ENCODE measurements around the gene GGA1. TPM values are rescaled to one million over a fixed set of nuclear protein-coding genes. Genes with fewer than 3 reads are reported as not detected.

The GGA1 gene
- total and polyA plus RNA-seq, 9 of the 15 experiments (the other 6 are each of a cell fraction or from before 2014, with no cell fraction given), result 1.5 to 69.5 (median 31.6) TPM

DNA sequence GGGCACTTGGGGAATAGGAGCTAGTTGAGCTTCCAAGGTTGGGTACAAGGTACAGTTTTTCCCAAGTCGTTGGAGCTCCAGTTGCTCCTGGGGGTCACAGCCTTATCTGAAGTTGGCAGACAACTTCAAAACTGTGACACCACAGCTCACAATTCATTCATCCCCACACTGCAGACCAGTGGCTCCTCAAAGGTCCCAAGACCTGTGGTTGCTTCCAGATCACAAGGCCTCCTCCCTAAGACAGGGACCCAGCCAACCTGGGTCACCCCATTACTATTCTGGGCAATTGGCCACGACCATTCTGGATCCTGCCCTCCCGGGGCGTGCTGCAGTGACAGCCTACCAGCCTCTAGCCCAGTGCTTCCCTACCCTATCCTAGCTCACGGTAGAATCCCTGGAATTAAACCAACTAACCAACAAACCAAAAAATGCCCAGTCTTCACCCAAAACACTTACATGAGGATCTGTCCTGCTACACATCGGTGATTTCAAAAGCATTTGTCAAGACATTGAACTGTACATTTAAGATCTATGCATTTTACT, 49.0 kb downstream of the GGA1 start (continued):
- TF ChIP-seq, protein P1, sequence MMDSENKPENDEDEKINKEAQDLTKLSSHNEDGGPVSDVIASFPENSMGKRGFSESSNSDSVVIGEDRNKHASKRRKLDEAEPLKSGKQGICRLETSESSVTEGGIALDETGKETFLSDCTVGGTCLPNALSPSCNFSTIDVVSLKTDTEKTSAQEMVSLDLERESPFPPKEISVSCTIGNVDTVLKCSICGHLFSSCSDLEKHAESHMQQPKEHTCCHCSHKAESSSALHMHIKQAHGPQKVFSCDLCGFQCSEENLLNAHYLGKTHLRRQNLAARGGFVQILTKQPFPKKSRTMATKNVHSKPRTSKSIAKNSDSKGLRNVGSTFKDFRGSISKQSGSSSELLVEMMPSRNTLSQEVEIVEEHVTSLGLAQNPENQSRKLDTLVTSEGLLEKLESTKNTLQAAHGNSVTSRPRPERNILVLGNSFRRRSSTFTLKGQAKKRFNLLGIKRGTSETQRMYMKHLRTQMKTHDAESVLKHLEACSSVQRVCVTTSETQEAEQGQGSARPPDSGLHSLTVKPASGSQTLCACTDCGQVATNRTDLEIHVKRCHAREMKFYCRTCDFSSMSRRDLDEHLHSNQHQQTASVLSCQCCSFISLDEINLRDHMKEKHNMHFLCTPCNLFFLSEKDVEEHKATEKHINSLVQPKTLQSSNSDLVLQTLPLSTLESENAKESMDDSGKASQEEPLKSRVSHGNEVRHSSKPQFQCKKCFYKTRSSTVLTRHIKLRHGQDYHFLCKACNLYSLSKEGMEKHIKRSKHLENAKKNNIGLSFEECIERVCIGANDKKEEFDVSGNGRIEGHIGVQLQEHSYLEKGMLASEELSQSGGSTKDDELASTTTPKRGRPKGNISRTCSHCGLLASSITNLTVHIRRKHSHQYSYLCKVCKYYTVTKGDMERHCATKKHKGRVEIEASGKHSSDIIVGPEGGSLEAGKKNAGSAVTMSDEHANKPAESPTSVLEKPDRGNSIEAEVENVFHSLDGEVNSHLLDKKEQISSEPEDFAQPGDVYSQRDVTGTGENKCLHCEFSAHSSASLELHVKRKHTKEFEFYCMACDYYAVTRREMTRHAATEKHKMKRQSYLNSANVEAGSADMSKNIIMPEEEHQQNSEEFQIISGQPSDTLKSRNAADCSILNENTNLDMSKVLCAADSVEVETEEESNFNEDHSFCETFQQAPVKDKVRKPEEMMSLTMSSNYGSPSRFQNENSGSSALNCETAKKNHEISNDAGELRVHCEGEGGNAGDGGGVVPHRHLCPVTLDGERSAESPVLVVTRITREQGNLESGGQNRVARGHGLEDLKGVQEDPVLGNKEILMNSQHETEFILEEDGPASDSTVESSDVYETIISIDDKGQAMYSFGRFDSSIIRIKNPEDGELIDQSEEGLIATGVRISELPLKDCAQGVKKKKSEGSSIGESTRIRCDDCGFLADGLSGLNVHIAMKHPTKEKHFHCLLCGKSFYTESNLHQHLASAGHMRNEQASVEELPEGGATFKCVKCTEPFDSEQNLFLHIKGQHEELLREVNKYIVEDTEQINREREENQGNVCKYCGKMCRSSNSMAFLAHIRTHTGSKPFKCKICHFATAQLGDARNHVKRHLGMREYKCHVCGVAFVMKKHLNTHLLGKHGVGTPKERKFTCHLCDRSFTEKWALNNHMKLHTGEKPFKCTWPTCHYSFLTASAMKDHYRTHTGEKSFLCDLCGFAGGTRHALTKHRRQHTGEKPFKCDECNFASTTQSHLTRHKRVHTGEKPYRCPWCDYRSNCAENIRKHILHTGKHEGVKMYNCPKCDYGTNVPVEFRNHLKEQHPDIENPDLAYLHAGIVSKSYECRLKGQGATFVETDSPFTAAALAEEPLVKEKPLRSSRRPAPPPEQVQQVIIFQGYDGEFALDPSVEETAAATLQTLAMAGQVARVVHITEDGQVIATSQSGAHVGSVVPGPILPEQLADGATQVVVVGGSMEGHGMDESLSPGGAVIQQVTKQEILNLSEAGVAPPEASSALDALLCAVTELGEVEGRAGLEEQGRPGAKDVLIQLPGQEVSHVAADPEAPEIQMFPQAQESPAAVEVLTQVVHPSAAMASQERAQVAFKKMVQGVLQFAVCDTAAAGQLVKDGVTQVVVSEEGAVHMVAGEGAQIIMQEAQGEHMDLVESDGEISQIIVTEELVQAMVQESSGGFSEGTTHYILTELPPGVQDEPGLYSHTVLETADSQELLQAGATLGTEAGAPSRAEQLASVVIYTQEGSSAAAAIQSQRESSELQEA (IDR thresholded peaks at IDR 0.05; ENCODE audit: low read depth), result no peak
- TF ChIP-seq, protein P2, sequence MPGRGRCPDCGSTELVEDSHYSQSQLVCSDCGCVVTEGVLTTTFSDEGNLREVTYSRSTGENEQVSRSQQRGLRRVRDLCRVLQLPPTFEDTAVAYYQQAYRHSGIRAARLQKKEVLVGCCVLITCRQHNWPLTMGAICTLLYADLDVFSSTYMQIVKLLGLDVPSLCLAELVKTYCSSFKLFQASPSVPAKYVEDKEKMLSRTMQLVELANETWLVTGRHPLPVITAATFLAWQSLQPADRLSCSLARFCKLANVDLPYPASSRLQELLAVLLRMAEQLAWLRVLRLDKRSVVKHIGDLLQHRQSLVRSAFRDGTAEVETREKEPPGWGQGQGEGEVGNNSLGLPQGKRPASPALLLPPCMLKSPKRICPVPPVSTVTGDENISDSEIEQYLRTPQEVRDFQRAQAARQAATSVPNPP (IDR thresholded peaks at IDR 0.05; ENCODE audit: borderline replicate concordance, insufficient read depth, insufficient read length), result no peak
- TF ChIP-seq ZNF184 (CRISPR knock-in tag; IDR thresholded peaks at IDR 0.05), result no peak
- 0 out of 2 replicates have a peak, but pooled peaks have one; percentile 30 for TF ChIP-seq GABPB1 (CRISPR knock-in tag; IDR thresholded peaks at IDR 0.05)
- TF ChIP-seq, protein P3, sequence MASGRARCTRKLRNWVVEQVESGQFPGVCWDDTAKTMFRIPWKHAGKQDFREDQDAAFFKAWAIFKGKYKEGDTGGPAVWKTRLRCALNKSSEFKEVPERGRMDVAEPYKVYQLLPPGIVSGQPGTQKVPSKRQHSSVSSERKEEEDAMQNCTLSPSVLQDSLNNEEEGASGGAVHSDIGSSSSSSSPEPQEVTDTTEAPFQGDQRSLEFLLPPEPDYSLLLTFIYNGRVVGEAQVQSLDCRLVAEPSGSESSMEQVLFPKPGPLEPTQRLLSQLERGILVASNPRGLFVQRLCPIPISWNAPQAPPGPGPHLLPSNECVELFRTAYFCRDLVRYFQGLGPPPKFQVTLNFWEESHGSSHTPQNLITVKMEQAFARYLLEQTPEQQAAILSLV (tag; IDR thresholded peaks at IDR 0.05), result no peak
- TF ChIP-seq TRIM24 (IDR thresholded peaks at IDR 0.05), result no peak
- no peak for TF ChIP-seq ZNF77 (CRISPR knock-in tag; IDR thresholded peaks at IDR 0.05)
- TF ChIP-seq IRF2 (CRISPR knock-in tag; IDR thresholded peaks at IDR 0.05), result no peak
- TF ChIP-seq ATF4 (CRISPR knock-in tag; IDR thresholded peaks at IDR 0.05), result no peak
- no peak for TF ChIP-seq ZNF561 (CRISPR knock-in tag; conservative IDR thresholded peaks at IDR 0.05)
- TF ChIP-seq TSC22D4 (tag; IDR thresholded peaks at IDR 0.05), result no peak
- TF ChIP-seq BRF1 (IDR thresholded peaks at IDR 0.05; ENCODE audit: borderline replicate concordance, extremely low read depth, insufficient read length), result no peak
- no peak for TF ChIP-seq FOXA3 (CRISPR knock-in tag; conservative IDR thresholded peaks at IDR 0.05 in 1 of 2, IDR thresholded peaks at IDR 0.05 in 1 of 2)
- no peak for TF ChIP-seq ZBTB12 (CRISPR knock-in tag; IDR thresholded peaks at IDR 0.05)
- peak; percentile 79 for TF ChIP-seq POLR2A (conservative IDR thresholded peaks at IDR 0.05)

Data from K562 (cell line).